GM21390 (cell line): ENCODE results near the gene TRAPPC13.
"Not testable (repeated sequence)": the region's sequence is repeated elsewhere in the genome, so short reads cannot be mapped to it uniquely, and the experiment has no call there.

Source experiments
- ATAC-seq: cut with Tn5 transposase; IDR thresholded peaks from one replicate; pipeline ENCODE4 v1.9.1; 2021; ENCODE audit not compliant: unreplicated experiment

TRAPPC13 gene

DNA sequence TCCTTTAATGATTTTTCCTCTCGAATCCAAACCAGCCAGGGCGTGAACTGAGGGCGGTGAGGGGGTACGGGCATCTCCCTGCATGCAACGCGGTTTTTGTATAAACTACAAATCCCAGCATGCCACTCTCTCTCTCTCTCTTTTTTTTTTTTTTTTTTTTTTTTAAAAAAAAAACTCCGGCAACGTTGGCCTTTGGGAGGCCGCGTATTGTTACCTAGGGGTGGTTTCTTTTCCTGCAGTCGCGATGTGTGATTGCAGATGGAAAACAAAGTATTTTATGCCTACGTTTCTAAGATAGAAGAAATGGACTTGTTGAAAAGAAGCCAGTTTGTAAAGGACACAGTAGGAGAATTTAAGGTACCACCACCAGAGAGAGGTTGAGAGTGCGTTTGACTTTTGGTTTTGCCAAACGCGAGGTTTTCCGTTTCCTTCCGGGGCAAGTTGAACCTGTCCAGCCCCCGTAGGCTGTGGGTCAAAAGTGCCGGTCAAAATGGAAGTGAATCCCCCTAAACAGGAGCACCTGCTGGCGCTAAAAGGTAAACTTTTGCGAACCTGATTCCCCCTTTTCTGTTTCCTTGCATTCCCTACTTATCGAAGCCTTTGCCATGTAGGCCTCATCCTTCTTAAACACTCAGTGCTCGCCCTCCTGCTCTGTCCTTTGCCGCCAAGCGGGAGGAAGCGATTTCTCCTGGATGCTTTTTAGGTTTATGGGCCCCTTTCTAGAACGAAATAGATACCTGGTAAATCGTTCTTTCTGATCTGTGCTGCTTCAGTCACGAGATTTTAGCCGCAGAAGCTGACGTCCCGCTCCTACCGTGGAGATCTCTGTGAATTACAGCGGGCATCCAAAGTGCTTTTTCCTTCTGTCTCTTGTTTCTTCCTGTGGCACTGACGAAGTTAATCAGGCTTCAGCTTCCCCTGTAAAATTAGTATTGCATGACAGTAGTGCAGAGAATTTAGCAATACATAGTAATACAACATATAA is at the start of gene TRAPPC13, which contains the start of gene SHLD3:
TRAPPC13 (plus strand) TSS at position 457 of the 985 bp plus-strand sequence; CDS start at position 491, 34 bp downstream.
SHLD3 (plus strand) TSS at position 457 of the 985 bp plus-strand sequence. CDS start 4,561 bp downstream, outside the sequence.
- ATAC-seq, result peak; percentile 73

DNA sequence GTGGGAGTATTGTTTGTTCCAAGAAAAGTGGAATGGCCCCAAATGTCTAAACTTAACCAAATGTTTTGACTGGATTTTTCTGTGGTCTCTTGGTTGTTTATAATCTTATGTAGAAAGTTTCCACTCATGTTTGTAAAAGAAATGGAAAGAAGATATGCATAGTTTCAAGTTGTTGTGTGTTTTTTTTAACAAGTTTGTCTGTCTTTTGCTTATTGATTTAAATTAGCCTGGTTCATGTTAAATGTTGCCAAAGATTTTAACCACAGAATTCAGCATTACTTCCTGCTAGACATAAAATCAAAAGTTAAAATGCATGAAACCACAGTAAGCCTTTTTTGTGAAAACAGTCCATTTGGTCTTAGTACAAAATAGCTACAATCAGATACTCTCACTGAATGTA is 47.7 kb upstream of the TRAPPC13 start:
- no peak for ATAC-seq

DNA sequence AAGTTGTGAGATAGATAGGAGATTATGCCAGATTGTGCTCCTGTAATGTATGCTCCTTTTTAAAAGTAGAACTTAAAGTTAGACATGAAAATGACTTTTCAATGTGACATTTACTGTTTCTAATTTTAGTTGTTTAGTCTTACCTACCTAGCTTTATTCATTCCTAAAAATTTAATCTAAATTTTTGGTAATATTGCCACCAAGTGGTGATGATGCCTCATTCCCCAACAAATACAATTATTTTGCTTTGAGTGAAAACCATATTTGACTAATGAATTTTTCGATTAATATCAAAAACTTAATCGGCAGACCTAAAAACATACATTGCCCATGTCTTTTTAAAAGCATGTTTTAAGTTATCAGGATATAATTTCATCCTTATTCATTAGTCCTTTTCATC is 36.1 kb upstream of the TRAPPC13 start:
- no peak for ATAC-seq

DNA sequence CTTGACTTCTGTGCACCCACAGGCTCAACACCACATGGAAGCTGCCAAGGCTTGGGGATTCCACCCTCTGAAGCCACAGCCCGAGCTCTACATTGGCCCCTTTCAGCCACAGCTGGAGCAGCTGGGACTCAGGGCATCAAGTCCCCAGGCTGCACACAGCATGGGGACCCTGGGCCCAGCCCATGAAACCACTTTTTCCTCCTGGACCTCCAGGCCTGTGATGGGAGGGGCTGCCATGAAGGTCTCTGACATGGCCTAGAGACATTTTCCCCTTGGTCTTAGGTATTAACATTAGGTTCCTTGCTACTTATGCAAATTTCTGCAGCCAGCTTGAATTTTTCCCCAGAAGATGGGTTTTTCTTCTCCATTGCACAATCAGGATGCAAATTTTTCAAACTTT is 23.1 kb upstream of the TRAPPC13 start:
- not testable (repeated sequence) for ATAC-seq

GRCh38 chr5:65611524-65611923 is 13.3 kb upstream of the TRAPPC13 start:
- ATAC-seq, result no peak

GRCh38 chr5:65612298-65612907 is 12.4 kb upstream of the TRAPPC13 start:
- ATAC-seq, result no peak

- no peak for ATAC-seq
Observed at GRCh38 chr5:65620021-65620420, 4.8 kb upstream of the TRAPPC13 start.

DNA sequence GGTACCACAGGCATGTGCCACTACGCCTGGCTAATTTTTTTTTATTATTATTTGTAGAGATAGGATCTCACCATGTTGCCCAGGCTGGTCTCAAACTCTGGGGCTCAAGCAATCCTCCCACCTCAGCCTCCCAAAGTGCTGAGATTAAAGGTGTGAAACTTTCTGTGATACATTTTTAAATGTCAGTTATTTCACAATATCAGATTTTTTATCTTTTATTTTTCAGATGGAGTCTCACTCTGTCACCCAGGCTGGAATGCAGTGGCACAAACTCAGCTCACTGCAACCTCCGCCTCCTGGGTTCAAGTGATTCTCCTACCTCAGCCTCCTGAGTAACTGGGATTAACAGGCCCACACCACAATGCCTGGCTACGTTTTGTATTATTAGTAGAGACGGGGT is 2.9 kb upstream of the TRAPPC13 start:
- ATAC-seq, result not testable (repeated sequence)

DNA sequence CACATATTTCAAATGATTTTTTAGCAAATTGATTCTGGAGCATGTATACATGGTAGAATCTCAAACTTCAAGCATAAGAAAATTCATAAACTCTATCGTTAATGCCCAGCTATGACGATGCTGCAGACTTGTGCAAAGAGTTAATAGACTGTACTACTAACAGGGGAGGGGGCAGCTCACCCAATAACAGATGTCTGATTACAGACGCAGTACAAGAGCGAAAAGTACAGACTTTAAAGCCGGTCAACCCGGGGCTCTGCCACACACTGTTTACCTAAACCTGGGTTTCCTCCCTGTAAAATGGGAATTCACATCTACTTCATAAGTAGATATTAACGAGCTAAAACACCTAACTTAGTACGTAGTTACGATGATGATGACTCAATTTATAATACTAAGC is 1.3 kb upstream of the TRAPPC13 start:
- ATAC-seq, result no peak

DNA sequence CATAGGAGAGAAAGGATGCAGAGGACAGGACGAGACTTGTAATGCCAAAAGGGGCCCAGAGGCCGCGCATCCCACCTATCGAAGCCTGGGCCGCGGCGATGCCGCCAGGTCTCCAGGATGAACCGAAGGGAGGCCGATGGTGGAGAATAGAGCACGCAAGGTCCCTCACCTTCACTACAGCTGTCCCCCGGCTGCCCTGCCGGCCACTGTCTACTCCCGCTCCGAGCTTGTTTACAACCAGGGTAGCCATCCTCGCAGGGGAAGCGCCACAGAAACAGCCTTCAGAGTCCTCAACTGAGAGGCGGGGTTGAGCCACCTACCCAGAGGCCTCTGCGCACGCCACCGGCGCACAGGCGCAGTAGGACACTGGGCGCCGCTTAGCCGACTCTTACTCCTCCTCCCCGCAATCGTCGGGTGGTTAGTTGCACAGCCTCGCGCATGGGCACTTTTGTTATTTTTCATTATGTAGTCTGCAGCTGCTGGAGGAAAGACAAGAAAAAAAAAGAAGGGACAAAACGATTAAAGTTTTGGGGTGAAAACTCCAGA is 729 bp upstream of the TRAPPC13 start, which contains the start of gene TRIM23:
TRIM23 (minus strand) TSS at position 309 of the 546 bp plus-strand sequence; CDS start at position 250, 59 bp downstream.
- peak; percentile 95 for ATAC-seq

GRCh38 chr5:65625743-65626142 is 916 bp downstream of the TRAPPC13 start:
- no peak for ATAC-seq

DNA sequence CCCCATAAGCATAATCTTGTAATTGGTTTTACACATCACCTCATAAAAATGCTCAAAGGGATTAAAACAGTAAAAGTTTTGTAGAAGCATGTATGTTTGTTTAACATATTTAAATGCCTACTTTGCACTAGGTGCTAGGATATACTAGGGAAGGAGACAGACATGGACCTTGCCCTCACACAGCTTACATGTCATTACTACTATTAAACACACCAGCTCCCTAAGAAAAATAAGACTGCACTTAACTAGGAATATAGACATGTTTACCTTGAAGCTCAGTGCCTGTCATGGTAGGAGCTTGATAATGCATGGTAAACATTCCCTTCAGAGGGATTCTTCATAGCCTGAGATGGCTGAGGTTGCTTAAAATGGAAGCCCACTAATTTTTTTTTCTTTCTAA is 6.2 kb downstream of the TRAPPC13 start:
- no peak for ATAC-seq

DNA sequence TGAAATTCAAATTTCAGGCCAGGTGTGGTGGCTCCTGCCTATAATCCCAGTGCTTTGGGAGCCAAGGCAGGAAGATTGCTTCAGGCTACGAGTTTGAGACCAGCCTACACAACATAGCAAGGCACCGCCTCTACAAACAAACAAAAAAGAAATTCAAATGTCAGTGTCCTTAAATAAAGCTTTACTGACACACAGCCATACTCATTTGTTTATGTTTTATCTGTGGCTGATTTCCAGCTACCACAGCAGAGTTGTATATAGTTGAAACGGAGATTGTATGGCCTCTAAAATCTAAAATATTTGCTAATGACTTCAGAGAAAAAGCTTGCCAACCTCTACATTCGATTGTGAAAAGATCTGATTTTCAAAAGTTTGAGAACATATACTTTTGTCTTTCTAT is 15.4 kb downstream of the TRAPPC13 start:
- no peak for ATAC-seq

GRCh38 chr5:65646938-65647337 is 22.1 kb downstream of the TRAPPC13 start:
- ATAC-seq, result no peak

- no peak for ATAC-seq
Observed at GRCh38 chr5:65647941-65648340, 23.1 kb downstream of the TRAPPC13 start.

DNA sequence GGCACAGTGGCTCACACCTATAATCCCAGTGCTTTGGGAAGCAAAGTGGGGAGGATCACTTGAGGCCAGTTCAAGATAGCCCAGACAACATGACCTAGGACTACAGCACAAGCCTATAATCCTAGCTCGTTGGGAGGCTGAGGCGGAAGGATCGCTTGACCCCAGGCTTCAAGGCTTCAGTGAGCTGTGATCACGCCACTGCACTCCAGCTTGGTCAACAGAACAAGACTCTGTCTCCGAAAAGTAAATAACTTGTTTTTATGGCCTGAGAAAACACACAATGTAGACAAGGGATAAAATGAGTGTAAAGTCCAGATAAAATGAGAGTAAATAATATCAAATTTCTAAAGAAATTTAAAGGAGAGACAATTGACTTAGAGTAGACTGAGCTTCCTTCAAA is 26.3 kb downstream of the TRAPPC13 start:
- no peak for ATAC-seq

DNA sequence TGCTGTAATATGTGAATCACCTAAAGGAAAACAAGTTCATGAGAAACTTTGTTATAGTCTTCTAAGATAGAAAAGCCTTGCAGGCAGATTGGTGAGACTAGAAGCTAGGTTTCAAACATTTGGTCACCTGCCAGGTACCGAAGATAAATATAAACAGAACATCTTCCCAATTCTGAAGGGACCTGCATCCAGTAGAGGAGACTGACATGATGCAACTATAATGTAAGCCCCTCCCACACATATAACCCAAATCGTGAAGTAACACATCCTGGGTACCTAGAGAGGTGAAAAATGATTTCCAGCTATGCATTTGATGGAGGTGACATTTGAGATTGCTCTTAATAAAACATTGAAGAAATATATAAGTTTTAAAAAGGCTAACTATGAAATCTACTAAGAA is 29.9 kb downstream of the TRAPPC13 start:
- no peak for ATAC-seq

DNA sequence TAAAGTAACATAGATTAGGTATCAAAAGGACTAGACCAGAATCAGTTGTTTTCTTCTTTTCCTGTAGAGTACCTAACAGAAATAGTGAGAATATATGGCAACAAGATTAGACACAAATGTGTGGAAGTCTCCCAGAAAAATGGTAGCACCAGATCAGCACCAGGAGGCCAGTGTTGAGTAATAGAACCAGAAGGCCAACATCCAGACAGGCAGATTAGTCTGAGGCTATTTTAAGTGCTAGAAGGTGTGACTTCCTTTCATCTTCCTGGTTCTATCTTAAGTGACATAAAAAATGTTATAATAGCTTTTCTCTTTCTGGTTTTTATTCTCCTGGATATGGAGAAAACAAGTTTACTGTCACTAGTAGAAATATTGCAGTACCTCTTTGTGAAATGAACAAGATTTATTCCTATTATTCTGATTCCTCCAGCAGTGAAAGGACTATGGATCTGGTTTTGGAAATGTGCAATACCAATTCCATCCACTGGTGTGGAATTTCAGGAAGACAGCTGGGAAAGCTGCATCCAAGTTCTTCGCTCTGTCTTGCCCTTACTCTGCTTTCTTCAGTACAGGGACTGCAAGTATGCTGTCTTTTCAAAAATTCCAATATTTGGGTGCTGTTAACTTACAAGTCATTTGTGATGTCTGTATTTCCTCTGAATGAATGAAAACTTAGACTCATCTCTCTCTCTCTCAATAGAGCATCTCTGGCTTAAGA is 39.1 kb downstream of the TRAPPC13 start:
- no peak for ATAC-seq

- no peak for ATAC-seq
Observed at GRCh38 chr5:65668696-65669095, 43.9 kb downstream of the TRAPPC13 start.

GRCh38 chr5:65672796-65673195 is 48.0 kb downstream of the TRAPPC13 start:
- no peak for ATAC-seq

- no peak for ATAC-seq
Observed at GRCh38 chr5:65674749-65675148, 49.9 kb downstream of the TRAPPC13 start.
